GM12865 (cell line): ENCODE measurements around the gene HMGN4.

Experiments used
- DNase-seq: peaks from one replicate; pipeline ENCODE4 v3.0.0; 2010; ENCODE audit warnings: low read depth
- H3K4me3 ChIP-seq: 2 replicates; pipeline ENCODE4 v1.5.1; 2011; ENCODE audit warnings: mild to moderate bottlenecking, low read depth, low read length, control low read depth
- TF ChIP-seq, protein P1 (sequence below): IDR thresholded peaks from 2 replicates; pipeline ENCODE4 v1.5.1; 2011; ENCODE audit warnings: low read length, control low read depth, low read depth, inconsistent platforms; ENCODE audit not compliant: insufficient read depth; ENCODE audit errors: missing control alignments

HMGN4 gene

DNA sequence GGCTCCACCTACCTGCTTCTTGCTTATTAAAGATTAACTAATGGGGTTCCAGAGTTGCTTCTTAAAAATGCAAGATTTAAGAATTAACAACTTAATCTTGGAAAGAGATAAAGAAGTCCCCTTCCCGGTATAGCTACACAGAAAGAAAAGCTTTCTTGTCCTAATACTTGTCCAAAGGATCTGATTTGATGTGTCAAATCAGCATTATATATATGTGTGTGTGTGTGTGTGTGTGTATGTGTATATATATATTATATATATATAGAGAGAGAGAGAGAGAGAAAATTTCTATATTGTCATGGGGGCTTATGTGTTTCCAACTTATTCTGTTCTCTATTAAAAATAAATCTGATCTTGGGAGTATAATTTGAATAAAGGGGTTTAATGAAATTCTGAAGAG, 4.6 kb upstream of the HMGN4 start:
- H3K4me3 ChIP-seq = peak overlapping the region; percentile 73
- DNase-seq = no peak
- TF ChIP-seq, protein P1, sequence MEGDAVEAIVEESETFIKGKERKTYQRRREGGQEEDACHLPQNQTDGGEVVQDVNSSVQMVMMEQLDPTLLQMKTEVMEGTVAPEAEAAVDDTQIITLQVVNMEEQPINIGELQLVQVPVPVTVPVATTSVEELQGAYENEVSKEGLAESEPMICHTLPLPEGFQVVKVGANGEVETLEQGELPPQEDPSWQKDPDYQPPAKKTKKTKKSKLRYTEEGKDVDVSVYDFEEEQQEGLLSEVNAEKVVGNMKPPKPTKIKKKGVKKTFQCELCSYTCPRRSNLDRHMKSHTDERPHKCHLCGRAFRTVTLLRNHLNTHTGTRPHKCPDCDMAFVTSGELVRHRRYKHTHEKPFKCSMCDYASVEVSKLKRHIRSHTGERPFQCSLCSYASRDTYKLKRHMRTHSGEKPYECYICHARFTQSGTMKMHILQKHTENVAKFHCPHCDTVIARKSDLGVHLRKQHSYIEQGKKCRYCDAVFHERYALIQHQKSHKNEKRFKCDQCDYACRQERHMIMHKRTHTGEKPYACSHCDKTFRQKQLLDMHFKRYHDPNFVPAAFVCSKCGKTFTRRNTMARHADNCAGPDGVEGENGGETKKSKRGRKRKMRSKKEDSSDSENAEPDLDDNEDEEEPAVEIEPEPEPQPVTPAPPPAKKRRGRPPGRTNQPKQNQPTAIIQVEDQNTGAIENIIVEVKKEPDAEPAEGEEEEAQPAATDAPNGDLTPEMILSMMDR = no peak

GRCh38 chr6:26534681-26535465, 3.3 kb upstream of the HMGN4 start:
- DNase-seq = no peak
- TF ChIP-seq, protein P1 = no peak
- H3K4me3 ChIP-seq = no peak overlapping the region

DNA sequence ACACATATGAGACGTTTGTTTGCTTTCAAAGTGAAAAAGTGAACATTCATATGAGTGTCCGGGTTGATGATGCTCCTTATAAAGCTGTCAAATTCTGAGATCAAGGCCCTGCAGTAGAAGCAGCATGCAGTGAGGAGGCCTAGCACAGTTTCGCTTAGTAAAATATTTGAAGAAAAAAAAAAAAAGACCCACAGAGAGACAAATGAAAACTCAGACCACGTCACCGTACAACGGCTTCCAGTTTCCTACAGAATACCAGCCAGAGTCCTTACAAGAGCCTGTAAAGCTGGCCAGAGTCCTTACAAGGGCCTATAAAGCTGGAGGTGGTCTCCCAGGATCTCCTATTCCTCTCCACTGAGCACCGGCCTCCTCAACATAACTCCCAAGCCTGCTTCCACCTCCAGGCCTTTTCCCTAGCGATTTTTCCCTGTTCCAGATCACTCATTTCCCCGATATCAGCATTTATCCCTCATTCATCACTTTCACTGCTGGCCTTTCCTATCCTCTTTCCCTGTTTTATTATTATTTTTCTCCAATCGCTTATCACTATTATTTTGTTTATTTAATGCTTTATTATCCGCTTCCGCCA, 1.5 kb upstream of the HMGN4 start:
- TF ChIP-seq, protein P1 = no peak
- H3K4me3 ChIP-seq = peak overlapping the region; percentile 93
- DNase-seq = peak; percentile 91

- peak; percentile 97 for DNase-seq
- TF ChIP-seq, protein P1 = no peak
- H3K4me3 ChIP-seq = peak overlapping the region; percentile 93
These were observed 863 bp upstream of the HMGN4 start for GRCh38 chr6:26537160-26537845.

- H3K4me3 ChIP-seq = peak overlapping the region; percentile 93
- DNase-seq = peak; percentile 37
- TF ChIP-seq, protein P1 = no peak
These were observed 371 bp downstream of the HMGN4 start for GRCh38 chr6:26538572-26538902.

DNA sequence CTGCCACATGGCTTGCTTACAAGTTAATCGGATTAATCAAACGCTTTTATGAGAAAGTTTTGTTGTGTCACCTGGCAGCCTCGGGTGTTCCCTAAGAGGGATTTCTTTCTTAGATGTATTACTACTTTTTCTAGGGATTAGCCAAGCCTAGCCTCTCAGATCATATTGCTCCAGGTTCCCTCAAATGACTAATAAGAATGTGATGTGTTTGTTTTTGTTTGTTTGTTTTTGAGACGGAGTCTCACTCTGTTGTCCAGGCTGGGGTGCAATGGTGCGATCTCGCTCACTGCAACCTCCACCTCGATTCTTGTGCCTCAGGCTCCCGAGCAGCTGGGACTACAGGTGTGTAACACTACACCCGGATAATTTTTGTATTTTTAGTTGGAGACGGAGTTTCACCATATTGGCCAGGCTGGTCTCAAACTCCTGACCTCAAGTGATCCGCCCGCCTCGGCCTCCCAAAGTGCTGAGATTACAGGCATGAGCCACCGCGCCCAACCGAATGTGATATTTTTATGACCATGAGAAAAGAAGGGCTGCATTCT, 977 bp downstream of the HMGN4 start:
- H3K4me3 ChIP-seq = peak overlapping the region; percentile 93
- DNase-seq = no peak
- TF ChIP-seq, protein P1 = no peak
